HG02763 (cell line): ENCODE results near the gene ZHX3.
"Not testable (repeated sequence)": the region's sequence is repeated elsewhere in the genome, so short reads cannot be mapped to it uniquely, and the experiment has no call there.

ENCODE experiments used
- ATAC-seq: cut with Tn5 transposase; IDR thresholded peaks from one replicate; pipeline ENCODE4 v1.9.1; 2021; ENCODE audit warnings: mild to moderate bottlenecking, moderate library complexity; ENCODE audit not compliant: unreplicated experiment

ZHX3 gene

DNA sequence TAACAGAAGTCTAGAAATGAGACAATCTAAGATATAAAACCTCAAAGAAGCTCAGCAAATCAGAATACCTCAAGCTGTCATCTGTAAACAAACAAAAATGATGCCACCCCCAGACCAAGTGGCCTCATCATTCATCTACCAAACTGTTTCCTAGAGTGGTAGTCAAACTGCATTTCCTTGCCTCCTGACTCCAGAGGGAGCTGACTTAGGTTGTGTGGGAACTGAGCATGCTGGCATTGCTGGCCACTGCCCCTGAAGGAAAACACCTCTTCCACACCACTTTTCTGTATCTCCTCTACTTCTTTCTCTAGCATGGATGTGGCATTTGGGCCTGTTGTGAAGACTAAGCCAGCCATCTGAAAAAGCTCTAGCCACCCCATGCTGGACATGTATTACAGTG is 56.3 kb downstream of the ZHX3 start:
- ATAC-seq, result no peak

DNA sequence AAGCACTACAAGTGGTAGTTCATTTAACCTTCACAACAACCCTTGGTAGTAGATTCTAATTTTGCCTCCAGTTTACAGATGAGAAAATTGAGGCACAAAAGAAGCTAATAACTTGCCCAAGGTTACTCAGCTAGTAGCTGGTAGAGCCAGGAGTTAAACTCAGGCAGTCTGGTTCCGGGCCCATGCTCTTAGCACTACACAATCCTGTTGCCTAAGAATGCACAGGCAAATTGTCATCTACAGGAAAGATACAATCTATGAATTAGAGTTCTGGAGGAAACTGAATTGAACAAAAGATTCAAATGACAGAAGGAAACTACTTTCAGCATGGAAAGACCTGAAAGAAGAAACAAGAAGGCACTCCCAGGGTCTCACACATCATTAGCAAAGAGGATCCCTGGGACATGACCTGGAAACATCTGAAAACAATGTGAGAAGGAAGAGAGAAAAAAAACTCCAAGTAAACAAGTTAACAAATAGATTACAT is 56.8 kb downstream of the ZHX3 start:
- ATAC-seq, result no peak

DNA sequence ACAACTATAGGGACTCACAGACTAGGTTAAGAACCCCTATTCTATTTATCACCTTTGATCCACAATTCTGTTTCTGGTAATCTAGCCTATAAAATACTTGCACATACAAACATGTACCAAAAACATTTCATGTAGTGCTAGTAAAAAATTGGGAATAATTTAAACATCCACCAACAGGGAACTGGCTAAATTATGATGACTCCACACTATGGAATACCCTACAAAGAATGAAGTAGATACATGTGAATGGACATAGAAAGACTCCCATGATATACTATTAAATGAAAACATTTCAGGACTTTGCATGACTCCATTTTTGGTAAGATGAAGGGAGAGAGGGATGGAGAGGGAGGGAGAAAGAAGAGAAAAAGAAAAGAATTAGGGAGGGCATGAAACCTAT is 58.2 kb downstream of the ZHX3 start:
- no peak for ATAC-seq

- ATAC-seq, result no peak
These were observed 59.1 kb downstream of the ZHX3 start for GRCh38 chr20:41258474-41258873.

GRCh38 chr20:41256516-41256915 is 61.0 kb downstream of the ZHX3 start:
- no peak for ATAC-seq

- ATAC-seq, result no peak
These were observed 61.9 kb downstream of the ZHX3 start for GRCh38 chr20:41255655-41256054.

DNA sequence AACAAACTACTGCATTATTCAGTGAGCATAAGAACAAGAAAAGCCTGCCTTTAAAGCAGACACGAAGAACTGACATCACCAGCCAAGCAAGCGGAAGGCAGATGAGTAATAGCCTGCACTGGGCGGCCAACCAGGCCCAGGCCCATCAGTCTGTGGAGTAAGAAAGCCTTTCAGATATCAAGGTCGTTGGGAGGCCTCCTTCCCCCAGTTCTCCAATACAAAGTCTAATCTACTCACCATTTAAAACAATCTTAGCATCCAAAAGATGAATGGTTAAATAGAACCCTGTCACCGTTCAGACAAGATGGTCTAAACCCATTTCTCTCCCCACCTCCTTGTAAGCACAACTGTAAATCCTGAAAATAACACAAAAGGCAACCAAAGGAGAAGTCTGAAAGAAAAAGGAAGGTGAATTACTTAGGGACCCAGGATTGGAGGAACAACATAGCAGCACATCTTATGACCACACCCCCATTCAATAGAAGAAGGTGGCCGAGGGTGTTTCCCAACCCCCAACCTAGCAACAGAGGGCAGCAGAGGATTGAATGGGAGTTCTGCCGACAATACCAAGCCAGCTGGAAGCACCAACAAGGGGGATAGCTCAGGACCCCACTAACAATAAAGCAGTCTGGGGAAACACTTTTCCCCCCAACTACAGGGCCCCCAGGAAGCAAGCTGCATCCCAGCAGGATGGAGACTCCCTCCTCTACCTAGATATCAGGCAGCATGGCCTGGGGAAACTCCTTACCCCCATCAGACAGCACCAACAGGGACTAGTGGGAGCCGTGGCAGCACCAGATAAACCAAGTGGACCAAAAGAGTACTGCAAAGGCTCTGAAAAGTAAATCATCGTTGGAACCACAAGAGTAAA is 67.9 kb downstream of the ZHX3 start:
- no peak for ATAC-seq

DNA sequence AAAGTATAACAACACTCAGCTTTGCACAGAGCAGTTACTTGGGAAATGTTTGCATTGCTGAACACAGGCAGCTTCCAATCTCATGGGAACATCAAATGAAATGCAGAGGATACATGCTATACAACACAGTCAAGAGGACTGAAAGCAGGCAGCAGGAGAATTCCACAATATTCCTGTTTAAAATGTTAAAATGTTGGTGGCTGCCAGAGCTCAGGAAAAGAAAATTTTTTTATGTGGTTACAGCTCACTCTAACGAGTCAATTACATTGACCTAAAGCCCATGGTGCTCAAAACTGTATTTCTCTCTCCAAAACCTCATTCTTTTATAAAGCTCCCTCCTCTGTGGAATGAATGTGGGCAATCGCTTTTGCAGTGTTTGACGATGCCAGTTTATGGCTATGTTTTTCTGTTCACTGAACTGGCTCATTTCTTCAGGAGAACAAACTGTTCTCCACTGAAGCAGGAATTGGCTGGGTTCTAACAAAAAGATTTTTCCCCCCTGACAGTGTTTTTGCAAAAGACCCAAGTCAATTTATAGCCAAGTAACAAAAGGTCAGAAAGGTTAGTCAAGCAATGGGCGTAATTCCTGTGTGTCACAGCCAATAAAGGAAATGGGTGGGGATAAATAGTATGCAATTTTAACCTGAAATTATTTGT is 69.0 kb downstream of the ZHX3 start:
- ATAC-seq, result no peak

DNA sequence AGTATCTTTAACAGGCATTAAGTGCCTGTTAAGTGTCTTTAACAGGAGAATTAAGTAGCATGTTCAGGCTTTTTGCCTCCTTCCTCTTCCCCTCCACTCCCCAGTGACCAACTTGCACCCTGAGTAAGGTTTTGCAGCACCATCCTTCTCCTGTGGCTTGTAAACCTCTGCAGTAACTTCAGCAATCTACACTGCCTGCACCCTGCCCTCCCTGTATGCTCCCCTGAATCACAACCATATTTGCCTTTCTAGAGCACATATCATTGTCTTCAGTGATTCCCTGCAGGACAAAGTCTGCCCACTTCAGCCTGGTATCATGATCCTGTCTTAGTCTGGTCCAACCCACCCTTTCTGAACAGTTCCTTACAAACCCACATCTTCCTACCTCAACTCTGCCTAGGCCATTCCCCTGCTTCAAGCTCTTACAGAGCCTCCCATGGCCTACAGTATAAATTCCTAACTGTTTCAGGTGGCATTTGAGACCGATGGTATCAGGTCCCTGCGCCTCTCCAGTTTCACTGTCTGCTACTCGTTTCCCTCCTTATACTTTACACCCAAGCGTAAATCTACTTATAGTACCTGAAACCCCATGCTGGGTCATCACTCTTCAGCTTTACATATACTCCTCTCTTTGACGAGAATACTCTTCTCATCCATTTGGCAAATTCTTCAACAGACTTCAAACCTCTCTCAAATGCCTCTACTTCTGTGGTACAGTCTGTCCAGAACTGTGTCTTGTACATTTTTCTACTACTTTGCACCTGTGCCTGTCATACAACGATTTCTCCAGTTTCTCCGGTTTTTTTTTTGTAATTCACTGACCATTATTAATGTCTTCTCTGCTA is 69.8 kb downstream of the ZHX3 start:
- ATAC-seq, result no peak

GRCh38 chr20:41245086-41245707 is 72.3 kb downstream of the ZHX3 start:
- ATAC-seq, result no peak

DNA sequence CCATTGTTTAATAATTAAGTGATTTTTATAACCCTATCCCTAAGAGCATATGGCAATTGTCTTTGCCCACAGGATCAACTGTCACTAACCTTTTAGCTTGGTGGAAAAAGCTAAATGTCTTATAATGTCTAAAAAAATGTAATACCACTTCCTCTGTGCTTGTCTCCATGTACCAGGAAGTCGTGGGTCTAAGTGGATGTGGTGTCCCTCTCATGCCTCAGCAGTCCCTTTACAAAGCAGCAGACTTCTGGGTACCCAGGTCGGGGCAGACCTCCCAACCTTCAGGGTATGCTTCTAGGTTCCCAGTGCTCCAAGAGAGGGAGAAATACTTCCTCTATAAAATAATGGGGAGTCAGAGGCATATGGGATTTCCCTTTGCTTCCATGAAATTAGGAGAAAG is 74.7 kb downstream of the ZHX3 start:
- ATAC-seq, result no peak

GRCh38 chr20:41242352-41242751 is 75.2 kb downstream of the ZHX3 start:
- ATAC-seq, result no peak

DNA sequence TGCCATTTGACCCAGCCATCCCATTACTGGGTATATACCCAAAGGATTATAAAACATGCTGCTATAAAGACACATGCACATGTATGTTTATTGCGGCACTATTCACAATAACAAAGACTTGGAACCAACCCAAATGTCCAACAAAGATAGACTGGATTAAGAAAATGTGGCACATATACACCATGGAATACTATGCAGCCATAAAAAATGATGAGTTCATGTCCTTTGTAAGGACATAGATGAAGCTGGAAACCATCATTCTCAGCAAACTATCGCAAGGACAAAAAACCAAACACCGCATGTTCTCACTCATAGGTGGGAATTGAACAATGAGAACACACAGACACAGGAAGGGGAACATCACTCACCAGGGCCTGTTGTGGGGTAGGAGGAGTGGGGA is 80.3 kb downstream of the ZHX3 start:
- not testable (repeated sequence) for ATAC-seq

DNA sequence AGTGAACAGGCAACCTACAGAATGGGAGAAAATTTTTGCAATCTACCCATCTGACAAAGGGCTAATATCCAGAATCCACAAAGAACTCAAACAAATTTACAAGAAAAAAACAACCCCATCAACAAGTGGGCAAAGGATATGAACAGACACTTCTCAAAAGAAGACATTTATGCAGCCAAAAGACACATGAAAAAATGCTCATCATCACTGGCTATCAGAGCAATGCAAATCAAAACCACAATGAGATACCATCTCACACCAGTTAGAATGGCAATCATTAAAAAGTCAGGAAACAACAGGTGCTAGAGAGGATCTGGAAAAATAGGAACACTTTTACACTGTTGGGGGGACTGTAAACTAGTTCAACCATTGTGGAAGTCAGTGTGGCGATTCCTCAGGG is 80.7 kb downstream of the ZHX3 start:
- not testable (repeated sequence) for ATAC-seq

DNA sequence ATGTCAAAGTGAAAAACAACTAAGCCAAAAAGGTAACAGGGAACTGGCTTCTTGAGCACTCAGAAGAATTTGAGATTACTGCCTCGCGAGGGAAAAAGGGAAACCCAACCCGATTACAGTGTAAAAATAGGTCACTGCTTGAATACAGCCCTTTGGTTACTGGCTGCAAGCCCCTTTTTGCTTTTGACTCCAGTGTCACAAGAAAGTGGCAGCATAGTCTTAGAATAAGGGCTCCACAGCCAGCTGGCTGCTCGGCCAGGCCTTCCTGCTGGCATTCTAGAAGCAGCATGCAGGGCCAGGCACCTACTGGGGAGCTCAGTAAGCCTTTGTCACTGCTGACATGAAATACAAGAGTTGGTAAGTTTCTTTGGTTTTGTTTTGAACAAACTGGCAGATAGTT is 83.0 kb downstream of the ZHX3 start:
- no peak for ATAC-seq

- no peak for ATAC-seq
These were observed 83.5 kb downstream of the ZHX3 start for GRCh38 chr20:41234041-41234440.

- ATAC-seq, result no peak
These were observed 84.3 kb downstream of the ZHX3 start for GRCh38 chr20:41232973-41233926.

DNA sequence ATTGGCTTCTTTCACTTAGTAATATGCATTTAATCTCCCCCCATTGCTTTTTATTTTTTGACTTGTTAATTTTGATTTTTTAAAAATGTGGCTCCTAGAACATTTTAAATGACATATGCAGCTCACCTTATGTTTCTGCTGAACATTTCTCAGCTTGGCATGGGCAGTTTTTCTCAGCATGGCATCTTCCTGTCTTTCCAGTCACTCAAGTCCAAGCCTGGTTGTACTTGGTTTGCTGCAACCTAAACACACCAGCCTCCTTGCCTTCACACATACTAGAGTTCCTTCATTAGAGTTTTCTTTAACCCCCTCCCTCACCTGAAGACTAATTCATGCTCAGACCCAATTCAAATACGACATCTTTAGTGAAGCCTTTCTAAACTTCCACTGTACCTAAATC is 86.4 kb downstream of the ZHX3 start:
- ATAC-seq, result no peak

DNA sequence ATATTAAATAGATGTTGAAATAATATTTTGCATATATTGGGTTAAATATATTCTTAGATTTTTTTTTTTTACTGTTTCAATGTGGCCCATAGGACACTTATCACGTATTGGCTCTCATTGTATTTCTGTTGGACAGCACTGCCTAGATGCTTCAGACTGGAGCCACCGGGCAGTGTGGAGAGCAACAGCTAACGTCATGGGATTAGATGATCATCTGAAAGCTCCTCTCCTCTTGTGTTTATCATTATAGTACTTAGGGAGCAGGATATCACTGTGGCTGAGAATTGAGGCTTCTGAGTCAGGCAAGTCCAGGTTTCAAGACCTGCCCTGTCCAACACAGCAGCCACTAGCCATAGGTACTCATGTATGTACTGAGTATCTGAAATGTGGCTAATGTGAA is 87.4 kb downstream of the ZHX3 start:
- no peak for ATAC-seq

DNA sequence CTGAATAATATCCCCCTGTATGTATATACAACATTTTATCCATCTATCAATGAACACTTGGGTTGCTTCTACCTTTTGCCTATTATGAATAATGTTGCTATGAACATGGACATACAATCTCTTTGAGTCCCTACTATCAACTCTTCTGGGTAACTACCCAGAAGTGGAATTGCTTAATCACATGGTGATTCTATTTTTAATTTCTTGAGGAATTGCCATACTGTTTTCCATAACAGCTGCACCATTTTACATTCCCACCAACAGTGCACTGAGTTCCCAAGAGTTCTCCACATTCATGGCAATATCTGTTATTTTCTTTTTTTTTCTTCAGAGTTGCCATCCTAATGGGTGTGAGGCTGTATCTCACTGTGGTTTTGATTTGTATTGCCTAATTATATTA is 88.3 kb downstream of the ZHX3 start:
- ATAC-seq, result no peak
